ENCODE measurements around the gene GAD2.

GAD2 gene

GRCh38 chr10:26197248-26197647 is 19.3 kb upstream of the GAD2 start:
- TF ChIP-seq, protein P1, sequence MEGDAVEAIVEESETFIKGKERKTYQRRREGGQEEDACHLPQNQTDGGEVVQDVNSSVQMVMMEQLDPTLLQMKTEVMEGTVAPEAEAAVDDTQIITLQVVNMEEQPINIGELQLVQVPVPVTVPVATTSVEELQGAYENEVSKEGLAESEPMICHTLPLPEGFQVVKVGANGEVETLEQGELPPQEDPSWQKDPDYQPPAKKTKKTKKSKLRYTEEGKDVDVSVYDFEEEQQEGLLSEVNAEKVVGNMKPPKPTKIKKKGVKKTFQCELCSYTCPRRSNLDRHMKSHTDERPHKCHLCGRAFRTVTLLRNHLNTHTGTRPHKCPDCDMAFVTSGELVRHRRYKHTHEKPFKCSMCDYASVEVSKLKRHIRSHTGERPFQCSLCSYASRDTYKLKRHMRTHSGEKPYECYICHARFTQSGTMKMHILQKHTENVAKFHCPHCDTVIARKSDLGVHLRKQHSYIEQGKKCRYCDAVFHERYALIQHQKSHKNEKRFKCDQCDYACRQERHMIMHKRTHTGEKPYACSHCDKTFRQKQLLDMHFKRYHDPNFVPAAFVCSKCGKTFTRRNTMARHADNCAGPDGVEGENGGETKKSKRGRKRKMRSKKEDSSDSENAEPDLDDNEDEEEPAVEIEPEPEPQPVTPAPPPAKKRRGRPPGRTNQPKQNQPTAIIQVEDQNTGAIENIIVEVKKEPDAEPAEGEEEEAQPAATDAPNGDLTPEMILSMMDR (IDR thresholded peaks at IDR 0.05; ENCODE audit: low read depth, low read length, missing control alignments), result no peak
- Histone ChIP-seq H3K4me3 (ENCODE audit: low read depth, low read length) (no peak overlapping the region), H3K27me3 (replicated peaks) (no peaks in the 10 kb centered on the region), H3K36me3 (replicated peaks) (no peaks in the 10 kb centered on the region), H3K27ac (no peak overlapping the region)
- in situ Hi-C loops (cut with HindIII; ENCODE audit: low pct_ligation_motif_present, low sequenced_read_pairs), result no loop called here
- DNase-seq, result no peak

- no peak overlapping the region for H3K4me3 ChIP-seq (ENCODE audit: low read depth, low read length)
- TF ChIP-seq, protein P1 (IDR thresholded peaks at IDR 0.05; ENCODE audit: low read depth, low read length, missing control alignments), result no peak
- DNase-seq, result no peak
- no peak overlapping the region for H3K27ac ChIP-seq
- H3K36me3 ChIP-seq (replicated peaks), result no peaks in the 10 kb centered on the region
- H3K27me3 ChIP-seq (replicated peaks), result no peaks in the 10 kb centered on the region
- in situ Hi-C loops (cut with HindIII; ENCODE audit: low pct_ligation_motif_present, low sequenced_read_pairs), result no loop called here
Measured at GRCh38 chr10:26198119-26198518, 18.5 kb upstream of the GAD2 start.

DNA sequence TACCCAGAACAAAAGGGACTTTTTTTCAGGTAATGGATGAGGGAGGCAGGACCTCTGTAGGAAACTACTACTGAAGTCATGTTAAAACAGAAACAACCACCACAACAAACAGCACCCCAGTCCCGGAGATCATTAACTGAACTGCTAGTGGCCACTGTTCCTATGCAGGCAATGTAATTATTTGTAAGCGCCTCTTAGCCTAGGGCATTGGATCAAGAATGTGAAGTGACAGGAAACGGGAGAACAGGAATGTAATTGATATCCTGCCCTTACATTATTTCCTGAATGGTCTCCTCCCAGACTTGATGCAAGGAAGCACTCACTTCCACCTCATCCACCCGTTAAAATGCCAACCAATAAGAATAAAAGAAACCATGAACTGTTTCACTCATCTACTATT is 16.7 kb upstream of the GAD2 start:
- no peak for DNase-seq
- in situ Hi-C loops (cut with HindIII; ENCODE audit: low pct_ligation_motif_present, low sequenced_read_pairs), result no loop called here
- no peak overlapping the region for H3K4me3 ChIP-seq (ENCODE audit: low read depth, low read length)

GRCh38 chr10:26205223-26205622 is 11.4 kb upstream of the GAD2 start:
- in situ Hi-C loops (cut with HindIII; ENCODE audit: low pct_ligation_motif_present, low sequenced_read_pairs), result no loop called here
- Histone ChIP-seq H3K27me3 (replicated peaks) (no peaks in the 10 kb centered on the region), H3K4me3 (ENCODE audit: low read depth, low read length) (no peak overlapping the region), H3K27ac (no peak overlapping the region), H3K36me3 (replicated peaks) (no peaks in the 10 kb centered on the region)
- TF ChIP-seq, protein P1 (IDR thresholded peaks at IDR 0.05; ENCODE audit: low read depth, low read length, missing control alignments), result no peak
- DNase-seq, result no peak

More for the DNA sequence above, 16.7 kb upstream of the GAD2 start:
- H3K36me3 ChIP-seq (replicated peaks), result no peaks in the 10 kb centered on the region
- H3K27me3 ChIP-seq (replicated peaks), result no peaks in the 10 kb centered on the region
- H3K27ac ChIP-seq, result no peak overlapping the region
- TF ChIP-seq, protein P1 (IDR thresholded peaks at IDR 0.05; ENCODE audit: low read depth, low read length, missing control alignments), result no peak

DNA sequence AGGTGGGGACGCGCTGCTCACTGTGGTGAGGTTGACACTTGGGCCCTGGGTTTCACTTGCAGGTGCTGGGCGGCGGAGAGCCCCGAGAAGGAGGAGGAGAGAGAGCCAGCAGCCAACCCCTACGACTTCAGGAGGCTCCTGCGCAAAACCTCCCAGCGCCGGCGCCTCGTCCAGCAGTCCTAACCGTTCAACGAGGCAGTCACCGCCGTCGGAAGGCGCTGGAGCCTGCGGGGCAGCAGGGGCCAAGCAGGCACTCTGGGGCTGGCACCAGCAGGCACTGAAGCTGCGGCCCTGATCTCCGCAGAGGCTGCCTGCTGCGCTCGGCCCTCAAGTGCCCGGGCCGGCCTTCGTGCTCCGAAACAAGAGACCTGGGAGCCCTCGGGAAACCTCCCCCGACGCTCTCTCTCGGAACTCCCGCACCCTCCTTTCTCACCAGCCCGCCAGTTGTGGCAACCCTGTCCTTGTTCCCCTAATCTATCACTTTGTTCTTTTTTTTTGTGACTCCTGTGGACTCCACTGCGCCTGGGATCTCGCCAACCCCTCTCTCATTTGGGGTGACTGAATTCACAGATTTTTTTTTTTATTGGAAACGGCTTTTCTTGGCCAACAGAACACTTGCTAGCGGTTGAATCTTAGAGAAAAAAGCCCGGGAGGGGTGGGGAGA is 4.7 kb upstream of the GAD2 start:
- H3K27ac ChIP-seq, result no peak overlapping the region
- no peak overlapping the region for H3K4me3 ChIP-seq (ENCODE audit: low read depth, low read length)
- H3K27me3 ChIP-seq (replicated peaks), result peaks cover 42% of the 10 kb centered on the region
- H3K36me3 ChIP-seq (replicated peaks), result no peaks in the 10 kb centered on the region
- DNase-seq, result no peak
- TF ChIP-seq, protein P1 (IDR thresholded peaks at IDR 0.05; ENCODE audit: low read depth, low read length, missing control alignments), result no peak
- in situ Hi-C loops (cut with HindIII; ENCODE audit: low pct_ligation_motif_present, low sequenced_read_pairs), result no loop called here

DNA sequence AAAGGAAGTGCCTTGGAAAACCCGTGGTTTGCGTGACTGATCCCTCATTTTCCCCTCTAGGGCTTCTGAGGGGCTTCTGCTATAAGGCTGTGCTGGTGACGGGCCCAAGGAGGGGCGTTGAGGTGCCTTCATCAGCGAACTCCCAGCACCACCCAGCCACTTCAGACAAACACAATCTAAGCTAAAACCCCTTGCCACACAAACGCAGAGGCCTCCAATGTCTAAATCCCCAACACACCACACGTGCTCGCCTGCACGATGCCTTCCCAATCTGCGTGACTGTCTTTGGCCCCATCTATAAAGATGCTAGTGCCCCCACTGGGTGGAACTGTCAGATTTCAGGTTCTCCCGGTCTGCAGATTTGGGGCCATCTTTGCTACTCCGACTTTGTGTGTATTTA is 4.1 kb upstream of the GAD2 start:
- H3K27me3 ChIP-seq (replicated peaks), result peaks cover 46% of the 10 kb centered on the region
- H3K36me3 ChIP-seq (replicated peaks), result no peaks in the 10 kb centered on the region

More for the DNA sequence above, 4.1 kb upstream of the GAD2 start:
- no peak for DNase-seq
- H3K4me3 ChIP-seq (ENCODE audit: low read depth, low read length), result no peak overlapping the region
- TF ChIP-seq, protein P1 (IDR thresholded peaks at IDR 0.05; ENCODE audit: low read depth, low read length, missing control alignments), result no peak
- in situ Hi-C loops (cut with HindIII; ENCODE audit: low pct_ligation_motif_present, low sequenced_read_pairs), result no loop called here
- no peak overlapping the region for H3K27ac ChIP-seq

Data from brain microvascular endothelial cell (primary cell).